Measurements from ENCODE around the gene ADAMTSL3.

- TF ChIP-seq AFF4 (CRISPR knock-in tag; IDR thresholded peaks at IDR 0.05; ENCODE audit: borderline replicate concordance) (no peak), ZSCAN18 (CRISPR knock-in tag; IDR thresholded peaks at IDR 0.05) (no peak)
Observed at GRCh38 chr15:83769411-83769999, 115.6 kb downstream of the ADAMTSL3 start.
